ENCODE data around the gene PODXL2.

GRCh38 chr3:127700406-127700805, 71.4 kb downstream of the PODXL2 start:
- TF ChIP-seq EZH2 (IDR thresholded peaks at IDR 0.05; ENCODE audit: borderline replicate concordance, low read depth, low read length, severe bottlenecking) (no peak), CTCF (IDR thresholded peaks at IDR 0.05; ENCODE audit: borderline replicate concordance, extremely low read depth, low read length, poor library complexity, severe bottlenecking) (no peak)

Data from DND-41 (cell line).